GM12878 (cell line): ENCODE measurements around the gene LYL1.

Experiments
- CREB1 ChIP-seq: IDR thresholded peaks from 2 replicates; pipeline ENCODE4 v1.6.1; 2012; ENCODE audit warnings: low read depth, mild to moderate bottlenecking, inconsistent platforms
- EZH2 ChIP-seq: IDR thresholded peaks from 2 replicates; pipeline ENCODE4 v1.6.1; 2012; ENCODE audit warnings: low read depth, mild to moderate bottlenecking, control low read depth, inconsistent platforms, low read length, borderline replicate concordance; ENCODE audit not compliant: control insufficient read depth
- FOXK2 ChIP-seq: fragments of 450-650 bp; IDR thresholded peaks from 2 replicates; pipeline ENCODE4 v1.6.1; 2017; ENCODE audit warnings: mild to moderate bottlenecking, moderate library complexity
- HCFC1 ChIP-seq: fragments of 150-350 bp; IDR thresholded peaks from 2 replicates; pipeline ENCODE4 v1.6.1; 2014; ENCODE audit warnings: low read length
- HDAC6 ChIP-seq: fragments of 200-600 bp; sonication (generic); IDR thresholded peaks from one replicate; pipeline ENCODE4 v1.8.0; 2017; ENCODE audit warnings: antibody characterized with exemption; ENCODE audit not compliant: unreplicated experiment
- KAT2A ChIP-seq: conservative IDR thresholded peaks from 2 replicates; pipeline ENCODE4 v1.6.1; 2011; ENCODE audit warnings: low read depth, low read length; ENCODE audit not compliant: control insufficient read depth
- LARP7 ChIP-seq: fragments of 450-650 bp; IDR thresholded peaks from 2 replicates; pipeline ENCODE4 v1.6.1; 2017; ENCODE audit warnings: mild to moderate bottlenecking
- MXI1 ChIP-seq: fragments of 150-350 bp; IDR thresholded peaks from 2 replicates; pipeline ENCODE4 v1.6.1; 2011; ENCODE audit warnings: low read depth, mild to moderate bottlenecking, inconsistent platforms, low read length, improper control_type of control experiment
- NFXL1 ChIP-seq: fragments of 450-650 bp; IDR thresholded peaks from 2 replicates; pipeline ENCODE4 v1.6.1; 2017; ENCODE audit warnings: antibody characterized with exemption, mild to moderate bottlenecking, borderline replicate concordance
- NFYB ChIP-seq: IDR thresholded peaks from 2 replicates; pipeline ENCODE4 v1.6.1; 2011; ENCODE audit warnings: low read depth, mild to moderate bottlenecking, low read length, improper control_type of control experiment, moderate library complexity; ENCODE audit not compliant: insufficient read depth
- POLR2A ChIP-seq: IDR thresholded peaks from 2 replicates; pipeline ENCODE4 v1.6.1; 2011; ENCODE audit warnings: low read depth, mild to moderate bottlenecking, low read length
- RCOR1 ChIP-seq: conservative IDR thresholded peaks from 2 replicates; pipeline ENCODE4 v1.6.1; 2012; ENCODE audit warnings: low read depth, low read length, improper control_type of control experiment
- SIN3A ChIP-seq: IDR thresholded peaks from 2 replicates; pipeline ENCODE4 v1.6.1; 2012; ENCODE audit warnings: low read depth, low read length, improper control_type of control experiment
- TF ChIP-seq, protein P1 (sequence below), 3 experiments: IDR thresholded peaks in 2 of 3; conservative IDR thresholded peaks in 1 of 3; 2 replicates each; pipeline ENCODE4 v1.5.1; 2011; ENCODE audit warnings: low read depth in 3 of 3, low read length in 3 of 3, mild to moderate bottlenecking in 3 of 3, control low read depth in 2 of 3, moderate library complexity in 2 of 3, inconsistent platforms in 1 of 3, mixed read lengths in 1 of 3; ENCODE audit not compliant: control insufficient read depth in 2 of 3, insufficient read depth in 1 of 3; ENCODE audit errors: extremely low read depth in 1 of 3

DNA sequence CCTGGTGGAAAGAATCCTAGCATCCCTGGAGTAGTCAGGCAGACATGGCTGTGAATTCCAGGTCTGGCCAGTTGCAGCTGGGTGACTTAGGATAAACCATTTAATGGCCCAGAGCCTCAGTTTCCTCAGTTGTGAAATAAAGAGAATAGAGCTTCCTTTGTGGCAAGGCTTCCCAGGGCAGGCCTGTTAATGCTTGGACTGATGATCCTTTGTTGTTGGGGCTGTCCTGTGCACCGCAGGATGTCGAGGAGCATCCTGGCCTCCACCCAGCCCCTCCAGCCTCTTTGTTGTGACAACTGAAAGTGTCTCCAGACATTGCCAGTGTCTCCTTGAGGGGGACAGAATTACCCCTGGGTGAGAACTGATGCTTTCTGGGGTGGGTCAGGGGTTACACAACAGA lies 16.3 kb downstream of the LYL1 start:
- TF ChIP-seq, protein P1, sequence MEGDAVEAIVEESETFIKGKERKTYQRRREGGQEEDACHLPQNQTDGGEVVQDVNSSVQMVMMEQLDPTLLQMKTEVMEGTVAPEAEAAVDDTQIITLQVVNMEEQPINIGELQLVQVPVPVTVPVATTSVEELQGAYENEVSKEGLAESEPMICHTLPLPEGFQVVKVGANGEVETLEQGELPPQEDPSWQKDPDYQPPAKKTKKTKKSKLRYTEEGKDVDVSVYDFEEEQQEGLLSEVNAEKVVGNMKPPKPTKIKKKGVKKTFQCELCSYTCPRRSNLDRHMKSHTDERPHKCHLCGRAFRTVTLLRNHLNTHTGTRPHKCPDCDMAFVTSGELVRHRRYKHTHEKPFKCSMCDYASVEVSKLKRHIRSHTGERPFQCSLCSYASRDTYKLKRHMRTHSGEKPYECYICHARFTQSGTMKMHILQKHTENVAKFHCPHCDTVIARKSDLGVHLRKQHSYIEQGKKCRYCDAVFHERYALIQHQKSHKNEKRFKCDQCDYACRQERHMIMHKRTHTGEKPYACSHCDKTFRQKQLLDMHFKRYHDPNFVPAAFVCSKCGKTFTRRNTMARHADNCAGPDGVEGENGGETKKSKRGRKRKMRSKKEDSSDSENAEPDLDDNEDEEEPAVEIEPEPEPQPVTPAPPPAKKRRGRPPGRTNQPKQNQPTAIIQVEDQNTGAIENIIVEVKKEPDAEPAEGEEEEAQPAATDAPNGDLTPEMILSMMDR (IDR thresholded peaks at IDR 0.05 in 2 of 3, conservative IDR thresholded peaks at IDR 0.05 in 1 of 3; ENCODE audit: control insufficient read depth in 2 of 3, extremely low read depth in 1 of 3, insufficient read depth in 1 of 3, low read depth in 3 of 3, low read length in 3 of 3), result no peak
- TF ChIP-seq HDAC6 (no peak), LARP7 (no peak), POLR2A (no peak), EZH2 (no peak), RCOR1 (no peak), MXI1 (no peak), HCFC1 (no peak), NFYB (no peak), CREB1 (no peak), NFXL1 (no peak), KAT2A (no peak), FOXK2 (no peak), SIN3A (no peak)
